Fibroblast of upper back skin (primary cell): ENCODE data around the gene ADGRF1.
"Not testable (repeated sequence)": the region's sequence is repeated elsewhere in the genome, so short reads cannot be mapped to it uniquely, and the experiment has no call there.

Experiments used
- DNase-seq: peaks from one replicate; pipeline ENCODE4 v3.0.0-alpha.2; 2013

Gene ADGRF1

DNA sequence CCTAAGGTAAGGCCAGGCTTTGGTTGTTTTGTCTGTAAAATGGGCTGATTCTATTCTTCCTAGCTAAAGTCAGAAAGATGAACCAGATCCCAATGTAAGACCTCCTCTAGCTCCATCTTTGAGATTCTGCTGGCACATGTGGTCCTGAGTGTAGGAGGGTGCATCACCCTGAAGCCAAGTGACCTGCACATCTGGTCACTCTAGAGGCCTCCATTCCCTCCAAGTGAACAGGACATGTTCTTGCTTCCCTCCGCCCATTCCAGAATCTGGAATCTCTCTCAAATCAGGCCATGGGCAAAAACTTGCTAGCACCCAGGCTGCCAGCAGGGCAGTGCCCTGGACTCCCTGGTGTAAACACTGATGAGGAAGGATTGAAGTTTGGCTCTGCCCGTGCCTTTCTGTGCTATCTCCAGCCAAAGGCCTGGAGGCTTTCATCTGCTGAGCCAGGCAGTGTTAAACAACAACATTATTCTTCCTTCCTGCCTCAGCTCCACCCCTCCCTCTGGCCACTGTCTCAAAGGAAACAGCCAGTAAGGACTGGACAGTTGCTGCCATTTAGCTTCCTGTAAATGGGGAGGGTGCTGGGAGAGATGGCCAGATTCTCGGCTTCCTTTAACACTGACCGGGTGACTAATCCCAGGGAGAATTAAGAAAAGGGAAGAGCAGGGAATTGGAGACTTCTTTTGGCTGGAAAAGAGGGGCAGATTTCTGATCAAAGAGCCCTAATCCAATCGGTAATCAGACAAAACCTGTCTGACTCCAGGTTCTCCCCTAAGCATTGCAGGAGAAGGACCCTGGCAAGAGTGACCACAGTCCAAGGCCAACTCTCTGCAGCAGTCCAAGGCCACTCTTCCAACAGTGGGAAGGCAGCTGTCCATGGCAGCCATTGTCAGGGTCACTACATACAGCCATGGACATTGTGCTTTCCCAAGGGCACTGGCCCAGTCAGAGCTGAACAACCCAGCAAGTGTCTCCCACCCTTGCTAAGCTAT, 19.5 kb upstream of the ADGRF1 start:
- no peak for DNase-seq

DNA sequence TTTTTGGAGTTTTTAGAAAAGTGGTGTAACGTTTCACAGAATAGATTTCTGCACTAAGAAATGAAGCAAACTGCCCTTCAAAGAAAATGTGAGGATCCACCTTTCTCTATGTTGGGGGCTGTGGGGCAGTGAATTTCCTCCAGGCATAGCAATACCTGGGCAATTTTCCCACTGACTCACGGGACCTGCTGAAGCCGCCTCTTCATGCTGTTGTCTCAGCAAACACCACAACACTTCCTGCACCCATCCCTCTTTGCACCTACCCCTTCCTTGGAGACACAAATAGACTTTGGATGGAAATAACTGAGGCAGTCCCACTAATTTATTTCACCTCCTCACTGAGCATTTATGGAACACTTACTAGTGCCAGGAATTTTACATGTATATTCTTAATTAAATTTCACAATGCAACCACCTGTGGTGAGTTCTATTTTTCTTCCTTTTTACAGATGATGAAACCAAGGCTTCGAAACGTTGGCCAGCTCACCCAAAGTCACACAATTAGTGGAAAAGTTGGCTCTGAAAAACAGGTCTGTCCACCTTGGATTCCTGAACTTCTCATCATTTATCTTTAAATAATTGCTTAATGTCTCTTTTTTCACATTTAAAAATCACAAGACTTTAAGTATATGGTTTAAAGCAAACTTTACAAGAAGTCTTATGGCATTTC, 17.2 kb upstream of the ADGRF1 start:
- DNase-seq = no peak

- DNase-seq = peak; percentile 34
Observed at GRCh38 chr6:47057830-47058540, 15.9 kb upstream of the ADGRF1 start.

DNA sequence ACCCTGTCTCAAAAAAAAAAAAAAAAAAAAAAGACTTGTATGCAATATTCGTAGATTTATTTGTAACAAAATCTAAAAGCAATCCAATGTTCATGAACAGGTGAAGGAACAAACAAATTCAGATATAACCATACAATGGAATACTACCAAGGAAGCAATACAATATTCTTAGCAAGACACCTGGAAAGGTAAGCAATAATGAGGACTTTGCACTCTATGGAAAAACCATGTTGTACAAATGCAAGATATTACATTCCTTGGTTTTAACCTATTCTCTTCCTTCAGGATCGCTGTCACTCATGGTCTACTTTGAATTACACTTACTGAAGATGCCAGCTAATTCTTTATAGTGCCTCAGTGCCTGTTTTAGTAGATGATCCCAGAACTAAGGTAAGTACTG, 14.7 kb upstream of the ADGRF1 start:
- no peak for DNase-seq

DNA sequence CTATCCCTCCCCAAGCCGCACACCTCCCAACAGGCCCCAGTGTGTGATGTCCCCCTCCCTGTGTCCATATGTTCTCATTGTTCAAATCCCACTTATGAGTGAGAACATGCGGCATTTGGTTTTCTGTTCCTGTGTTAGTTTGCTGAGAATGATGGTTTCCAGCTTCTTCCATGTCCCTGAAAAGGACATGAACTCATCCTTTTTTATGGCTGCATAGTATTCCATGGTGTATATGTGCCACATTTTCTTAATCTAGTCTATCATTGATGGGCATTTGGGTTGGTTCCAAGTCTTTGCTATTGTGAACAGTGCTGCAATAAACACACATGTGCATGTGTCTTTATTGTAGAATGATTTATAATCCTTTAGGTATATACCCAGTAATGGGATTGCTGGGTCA, 12.2 kb upstream of the ADGRF1 start:
- DNase-seq = not testable (repeated sequence)

DNA sequence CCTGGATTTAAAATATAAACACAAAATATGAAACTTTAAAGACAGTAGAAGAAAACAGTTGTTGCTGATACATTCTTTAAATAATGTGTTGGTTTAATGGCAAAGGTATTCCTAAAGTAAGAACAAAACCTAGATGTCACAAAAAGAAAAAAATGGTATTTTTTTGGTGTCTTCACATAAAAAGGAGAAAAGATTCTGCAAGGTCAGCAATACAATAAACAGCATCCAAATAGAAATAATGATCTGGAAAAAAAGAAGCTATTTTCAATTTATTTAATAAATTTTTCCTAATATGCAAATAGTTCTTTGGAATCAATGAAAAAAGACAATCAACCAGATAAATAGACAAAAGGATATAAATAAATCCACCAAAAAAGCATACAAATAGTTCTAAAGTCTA, 6.5 kb upstream of the ADGRF1 start:
- no peak for DNase-seq

GRCh38 chr6:47047479-47048407, 5.6 kb upstream of the ADGRF1 start:
- DNase-seq = peak; percentile 71

GRCh38 chr6:47047097-47047478, 5.0 kb upstream of the ADGRF1 start:
- no peak for DNase-seq

GRCh38 chr6:47044397-47044796, 2.3 kb upstream of the ADGRF1 start:
- DNase-seq = no peak

- no peak for DNase-seq
Observed at GRCh38 chr6:47043286-47043685, 1.2 kb upstream of the ADGRF1 start.

- no peak for DNase-seq
Observed at GRCh38 chr6:47041741-47042140, 391 bp downstream of the ADGRF1 start.

DNA sequence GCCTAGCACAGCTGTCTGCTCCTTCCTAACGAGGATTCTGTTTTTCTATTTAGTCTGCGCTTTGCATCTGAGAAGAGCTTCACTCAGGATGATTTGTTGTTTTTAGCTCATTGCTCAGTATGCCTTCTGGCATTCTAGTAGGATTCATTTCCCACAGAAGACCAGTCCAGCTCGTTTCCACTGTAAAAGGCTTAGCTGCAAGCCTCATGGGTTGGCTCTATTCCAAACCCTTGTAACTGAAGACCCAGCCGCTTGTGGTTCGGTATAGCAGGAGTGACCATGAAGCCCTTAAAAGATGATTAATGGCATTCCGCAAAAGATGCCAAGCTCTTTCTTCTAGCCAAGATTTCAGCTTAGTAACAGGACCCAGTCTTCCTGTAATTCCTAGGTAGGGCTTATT, 7.2 kb downstream of the ADGRF1 start:
- peak; percentile 91 for DNase-seq

- DNase-seq = no peak
Observed at GRCh38 chr6:47034421-47034820, 7.7 kb downstream of the ADGRF1 start.

GRCh38 chr6:47032974-47033765, 9.0 kb downstream of the ADGRF1 start:
- DNase-seq = no peak

DNA sequence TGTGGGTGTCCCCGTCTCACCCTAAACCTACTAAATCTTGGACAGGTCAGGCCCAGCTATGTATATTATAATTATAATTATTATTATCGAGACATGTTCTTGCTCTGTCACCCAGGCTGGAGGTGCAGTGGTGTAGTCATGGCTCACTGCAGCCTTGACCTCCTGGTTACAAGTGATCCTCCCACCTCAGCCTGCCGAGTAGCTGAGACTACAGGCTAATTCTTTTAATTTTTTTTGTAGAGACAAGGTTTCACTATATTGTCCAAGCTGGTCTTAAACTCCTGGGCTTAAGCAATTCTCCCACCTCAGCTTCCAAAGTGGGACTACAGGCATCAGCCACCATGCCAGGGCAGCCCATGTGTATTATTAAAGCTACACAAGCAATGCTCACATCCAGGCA, 10.5 kb downstream of the ADGRF1 start:
- DNase-seq = no peak

- DNase-seq = no peak
Observed at GRCh38 chr6:47029865-47030561, 12.1 kb downstream of the ADGRF1 start.

- DNase-seq = no peak
Observed at GRCh38 chr6:47028835-47029360, 13.2 kb downstream of the ADGRF1 start.

- no peak for DNase-seq
Observed at GRCh38 chr6:47027315-47027714, 14.8 kb downstream of the ADGRF1 start.

DNA sequence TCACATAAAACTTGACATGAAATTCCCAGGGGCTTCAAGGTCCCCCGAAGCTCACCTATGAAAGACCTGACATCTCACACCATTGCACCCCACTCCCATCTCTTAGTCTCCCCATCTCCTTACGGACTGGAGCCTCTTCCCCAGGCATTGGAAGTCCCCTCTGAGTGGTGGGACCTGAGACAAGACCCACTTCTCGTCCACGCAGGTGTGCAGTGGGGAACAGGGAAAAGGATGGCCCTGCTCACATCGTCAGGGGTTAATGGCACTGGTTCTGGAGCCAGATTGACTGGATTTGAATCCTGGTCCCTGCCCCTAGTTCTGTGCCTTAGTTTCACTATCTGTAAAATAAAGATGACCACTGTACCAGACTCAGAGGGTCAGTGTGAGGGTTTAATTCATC, 15.5 kb downstream of the ADGRF1 start:
- no peak for DNase-seq

- DNase-seq = no peak
Observed at GRCh38 chr6:47023573-47023972, 18.6 kb downstream of the ADGRF1 start.

GRCh38 chr6:47022191-47022590, 19.9 kb downstream of the ADGRF1 start:
- no peak for DNase-seq
